Gastroesophageal sphincter (tissue), 4 donors: ENCODE measurements around the gene PREX1. TPM values are rescaled to one million over a fixed set of nuclear protein-coding genes. Genes with fewer than 3 reads are reported as not detected.

Experiments used
- ATAC-seq: fragments of 150-250 bp; one replicate; pipeline ENCODE4 v1.9.1; 2016; ENCODE audit warnings: mild to moderate bottlenecking, moderate library complexity
- H3K27ac ChIP-seq, 4 donors: fragments of 200-600 bp; sonication (generic) in 3 of 4; 1 replicate in 3 of 4; 2 replicates in 1 of 4; pipeline ENCODE4 v1.5.1; 2016 to 2019
- H3K27me3 ChIP-seq: fragments of 200-600 bp; sonication (generic); one replicate; pipeline ENCODE4 v1.5.1; 2019
- H3K36me3 ChIP-seq, 2 donors: fragments of 200-600 bp; sonication (generic); one replicate each; pipeline ENCODE4 v1.5.1; 2019; ENCODE audit warnings: control low read depth in 1 of 2
- H3K4me1 ChIP-seq, 3 donors: fragments of 200-600 bp; sonication (generic); 1 replicate in 2 of 3; 2 replicates in 1 of 3; pipeline ENCODE4 v1.5.1; 2016 to 2019; ENCODE audit warnings: control low read depth in 2 of 3
- H3K4me3 ChIP-seq, 2 donors: fragments of 200-600 bp; sonication (generic); one replicate each; pipeline ENCODE4 v1.5.1; 2019; ENCODE audit warnings: mild to moderate bottlenecking in 1 of 2, moderate library complexity in 1 of 2
- H3K9me3 ChIP-seq, 3 donors: fragments of 200-600 bp; sonication (generic); one replicate each; pipeline ENCODE4 v1.5.1; 2017 to 2019; ENCODE audit warnings: control low read depth in 2 of 3
- EP300 ChIP-seq: sonication (generic); formaldehyde crosslinking; IDR thresholded peaks from one replicate; pipeline ENCODE4 v1.6.1; 2017; ENCODE audit warnings: antibody characterized with exemption, mild to moderate bottlenecking
- POLR2A ChIP-seq, 2 donors: fragments of 450-650 bp; IDR thresholded peaks; one replicate each; pipeline ENCODE4 v1.6.1; 2017; ENCODE audit warnings: antibody characterized with exemption in 2 of 2, mild to moderate bottlenecking in 2 of 2, moderate library complexity in 1 of 2
- POLR2AphosphoS5 ChIP-seq: sonication (generic); formaldehyde crosslinking; IDR thresholded peaks from one replicate; pipeline ENCODE4 v1.6.1; 2017; ENCODE audit warnings: antibody characterized with exemption
- WGBS, 2 donors: methylation state at CpG; one replicate each; pipeline ENCODE4 v1.1.5; 2018; ENCODE audit warnings: low coverage in 1 of 2; 5-methylcytosine and 5-hydroxymethylcytosine counted together
- total RNA-seq, 4 donors: library from RNA; depleted of rRNA; stranded (reverse); fragments of >200 nt; gene quantifications; one replicate each; pipeline ENCODE4 v1.1.0, GENCODE V29; 2016
- TF ChIP-seq, protein P1 (sequence below), 4 experiments: fragments of 200-600 bp in 2 of 4; fragments of 450-650 bp in 2 of 4; sonication (generic) in 1 of 4; IDR thresholded peaks; one replicate each; pipeline ENCODE4 v1.5.1; 2017 to 2019; ENCODE audit warnings: antibody characterized with exemption in 4 of 4, mild to moderate bottlenecking in 2 of 4, moderate library complexity in 2 of 4

The PREX1 gene
- total RNA-seq, 4 donors from 2014 or later, result 16.3 to 35.7 (median 20.0) TPM

DNA sequence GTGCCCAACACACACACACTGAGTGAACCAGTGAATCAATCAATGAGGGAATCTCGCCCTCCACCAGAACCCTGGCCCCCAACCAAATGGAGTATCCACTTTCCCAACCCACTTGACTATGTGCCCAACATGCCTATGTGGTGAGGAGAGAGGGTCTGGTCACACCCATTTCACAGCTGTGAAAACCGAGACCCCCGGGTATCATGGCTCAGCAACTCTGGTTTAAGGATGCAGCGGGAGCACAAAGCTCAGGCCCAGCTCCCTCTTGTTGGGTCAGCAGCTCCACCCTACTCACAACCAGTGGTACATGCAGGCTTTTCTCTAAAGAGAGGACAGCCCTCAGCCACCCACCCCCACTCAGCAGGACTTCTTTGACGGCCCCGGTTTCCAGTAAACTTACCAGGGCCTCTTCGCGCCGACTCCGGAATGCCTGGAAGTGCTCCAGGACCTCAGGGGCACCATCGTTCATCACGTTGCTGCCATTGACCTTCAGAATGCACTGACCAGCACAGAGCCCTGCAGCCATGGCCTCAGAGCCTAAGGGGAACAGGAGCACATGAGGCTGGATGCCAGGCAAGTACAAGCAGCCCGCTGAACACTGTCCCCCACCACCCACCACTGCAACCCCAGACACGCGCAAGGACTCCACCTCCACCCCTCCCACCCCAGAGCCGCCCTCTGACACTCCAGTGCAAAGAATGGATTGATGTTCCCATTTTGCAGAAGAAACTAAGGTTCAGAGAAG lies 174.7 kb downstream of the PREX1 start:
- H3K36me3 ChIP-seq, result peaks cover 0 to 94% of the 10 kb centered on the region in 2 donors
- H3K27ac ChIP-seq, result no peak overlapping the region
- ATAC-seq, result no peak
- 20 to 77% methylated on average over 1 to 7 of the region's 16 CpGs for WGBS, 2 donors
- H3K4me3 ChIP-seq, result no peak overlapping the region
- H3K27me3 ChIP-seq, result peaks cover 8% of the 10 kb centered on the region
- no peak for TF ChIP-seq POLR2A (IDR thresholded peaks at IDR 0.05)
- TF ChIP-seq POLR2AphosphoS5, result no peak
- TF ChIP-seq, protein P1, sequence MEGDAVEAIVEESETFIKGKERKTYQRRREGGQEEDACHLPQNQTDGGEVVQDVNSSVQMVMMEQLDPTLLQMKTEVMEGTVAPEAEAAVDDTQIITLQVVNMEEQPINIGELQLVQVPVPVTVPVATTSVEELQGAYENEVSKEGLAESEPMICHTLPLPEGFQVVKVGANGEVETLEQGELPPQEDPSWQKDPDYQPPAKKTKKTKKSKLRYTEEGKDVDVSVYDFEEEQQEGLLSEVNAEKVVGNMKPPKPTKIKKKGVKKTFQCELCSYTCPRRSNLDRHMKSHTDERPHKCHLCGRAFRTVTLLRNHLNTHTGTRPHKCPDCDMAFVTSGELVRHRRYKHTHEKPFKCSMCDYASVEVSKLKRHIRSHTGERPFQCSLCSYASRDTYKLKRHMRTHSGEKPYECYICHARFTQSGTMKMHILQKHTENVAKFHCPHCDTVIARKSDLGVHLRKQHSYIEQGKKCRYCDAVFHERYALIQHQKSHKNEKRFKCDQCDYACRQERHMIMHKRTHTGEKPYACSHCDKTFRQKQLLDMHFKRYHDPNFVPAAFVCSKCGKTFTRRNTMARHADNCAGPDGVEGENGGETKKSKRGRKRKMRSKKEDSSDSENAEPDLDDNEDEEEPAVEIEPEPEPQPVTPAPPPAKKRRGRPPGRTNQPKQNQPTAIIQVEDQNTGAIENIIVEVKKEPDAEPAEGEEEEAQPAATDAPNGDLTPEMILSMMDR (IDR thresholded peaks at IDR 0.05), result no peak
- TF ChIP-seq EP300, result no peak
- H3K9me3 ChIP-seq, result no peaks in the 10 kb centered on the region
- peaks cover 0 to 5% (median 0%) of the 10 kb centered on the region in 3 donors for H3K4me1 ChIP-seq

DNA sequence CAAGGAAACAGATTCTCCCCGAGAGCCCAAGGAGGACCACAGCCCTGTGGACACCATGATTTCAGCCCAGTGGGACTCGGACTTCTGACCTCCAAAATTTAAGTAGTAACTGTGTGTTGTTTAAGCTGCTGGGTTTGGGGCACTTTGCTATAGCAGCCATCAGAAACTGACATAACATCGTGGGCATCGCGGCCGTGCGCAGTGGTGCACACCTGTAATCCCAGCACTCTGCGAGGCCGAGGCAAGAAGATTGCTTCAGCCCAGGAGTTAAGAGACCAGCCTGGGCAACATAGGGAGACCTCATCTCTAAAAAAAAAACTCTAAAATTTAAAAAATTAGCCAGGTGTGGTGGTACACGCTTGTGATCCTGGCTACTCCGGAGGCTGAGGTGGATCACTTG lies 175.8 kb downstream of the PREX1 start:
- Histone ChIP-seq H3K4me1 (no peaks in the 10 kb centered on the region), H3K4me3 (no peak overlapping the region), H3K27me3 (peaks cover 2% of the 10 kb centered on the region), H3K27ac (no peak overlapping the region), H3K36me3 (peaks cover 0 to 96% of the 10 kb centered on the region in 2 donors), H3K9me3 (no peaks in the 10 kb centered on the region)
- ATAC-seq, result no peak
- TF ChIP-seq, protein P1 (IDR thresholded peaks at IDR 0.05), result no peak
- TF ChIP-seq POLR2AphosphoS5 (no peak), POLR2A (IDR thresholded peaks at IDR 0.05) (no peak), EP300 (no peak)
- 93% methylated on average over 4 of the region's 11 CpGs; no CpG with 5 or more reads in 1 of the 2 donors for WGBS, 2 donors

GRCh38 chr20:48651271-48651670 lies 176.5 kb downstream of the PREX1 start:
- TF ChIP-seq POLR2AphosphoS5 (no peak), EP300 (no peak), POLR2A (IDR thresholded peaks at IDR 0.05) (no peak)
- TF ChIP-seq, protein P1 (IDR thresholded peaks at IDR 0.05), result no peak
- H3K27me3 ChIP-seq, result no peaks in the 10 kb centered on the region
- peaks cover 0 to 93% of the 10 kb centered on the region in 2 donors for H3K36me3 ChIP-seq
- H3K4me1 ChIP-seq, result no peaks in the 10 kb centered on the region
- no peak for ATAC-seq
- no peaks in the 10 kb centered on the region for H3K9me3 ChIP-seq
- no peak overlapping the region for H3K27ac ChIP-seq
- WGBS, 2 donors, result 92 to 100% methylated on average over 1 to 2 of the region's 14 CpGs
- H3K4me3 ChIP-seq, result no peak overlapping the region

DNA sequence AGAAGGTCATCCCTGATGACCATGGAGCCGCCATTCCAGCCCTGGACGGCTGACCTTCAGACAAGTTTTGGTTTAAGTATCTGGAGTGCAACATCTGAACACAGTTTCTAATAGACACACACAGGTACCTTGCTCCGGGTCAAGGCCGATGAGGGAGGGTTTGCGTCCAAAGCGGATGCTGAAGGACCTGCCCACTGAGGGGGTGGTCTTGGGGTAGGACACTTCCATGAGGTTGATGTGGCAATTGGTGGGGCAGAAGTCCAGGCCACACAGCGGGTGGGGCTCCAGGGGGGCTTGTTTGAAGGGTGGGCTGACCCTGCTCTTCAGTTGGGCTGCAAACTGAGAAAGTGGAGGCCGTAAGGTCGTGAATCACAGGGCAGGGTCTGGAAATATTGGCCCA lies 177.9 kb downstream of the PREX1 start:
- 70 to 93% methylated on average over 3 of the region's 9 CpGs for WGBS, 2 donors

More for the DNA sequence above, 177.9 kb downstream of the PREX1 start:
- Histone ChIP-seq H3K27ac (no peak overlapping the region), H3K4me3 (no peak overlapping the region), H3K27me3 (no peaks in the 10 kb centered on the region), H3K36me3 (peaks cover 0 to 92% of the 10 kb centered on the region in 2 donors), H3K9me3 (no peaks in the 10 kb centered on the region), H3K4me1 (no peaks in the 10 kb centered on the region)
- ATAC-seq, result no peak
- TF ChIP-seq POLR2AphosphoS5 (no peak), POLR2A (IDR thresholded peaks at IDR 0.05) (no peak), EP300 (no peak)
- TF ChIP-seq, protein P1 (IDR thresholded peaks at IDR 0.05), result no peak
